GM06990 (cell line): Measurements from ENCODE around the gene FANCF.

Experiments used
- DNase-seq: peaks from one replicate; pipeline ENCODE4 v3.0.0-alpha.2; 2011; ENCODE audit not compliant: insufficient read length; ENCODE audit errors: extremely low read depth
- H3K27me3 ChIP-seq: replicated peaks from 2 replicates; pipeline ENCODE4 v1.6.0; 2011; ENCODE audit warnings: low read length; ENCODE audit not compliant: control insufficient read depth, insufficient read depth
- H3K36me3 ChIP-seq: 2 replicates; pipeline ENCODE4 v1.5.1; 2011; ENCODE audit warnings: low read length; ENCODE audit not compliant: control insufficient read depth, insufficient read depth
- H3K4me3 ChIP-seq: replicated peaks from 2 replicates; pipeline ENCODE4 v1.5.1; 2011; ENCODE audit warnings: low read depth, mild to moderate bottlenecking, control low read depth, low read length
- TF ChIP-seq, protein P1 (sequence below): IDR thresholded peaks from 2 replicates; pipeline ENCODE4 v1.5.1; 2011; ENCODE audit warnings: low read length, control low read depth, mild to moderate bottlenecking, inconsistent platforms; ENCODE audit not compliant: insufficient read depth, poor library complexity, severe bottlenecking

The FANCF gene

DNA sequence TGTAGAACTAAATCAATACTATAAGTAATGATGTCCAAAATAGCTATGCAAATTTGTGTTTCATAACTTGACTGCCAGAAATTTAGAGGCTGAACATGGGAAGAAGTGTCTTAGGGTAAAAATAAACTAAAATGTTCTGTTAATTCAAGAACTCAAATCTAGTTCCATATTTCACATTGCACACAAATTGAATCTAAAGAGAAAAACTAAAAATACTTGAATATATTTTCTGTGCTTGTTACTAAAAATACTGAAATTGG lies 43.5 kb downstream of the FANCF start:
- TF ChIP-seq, protein P1, sequence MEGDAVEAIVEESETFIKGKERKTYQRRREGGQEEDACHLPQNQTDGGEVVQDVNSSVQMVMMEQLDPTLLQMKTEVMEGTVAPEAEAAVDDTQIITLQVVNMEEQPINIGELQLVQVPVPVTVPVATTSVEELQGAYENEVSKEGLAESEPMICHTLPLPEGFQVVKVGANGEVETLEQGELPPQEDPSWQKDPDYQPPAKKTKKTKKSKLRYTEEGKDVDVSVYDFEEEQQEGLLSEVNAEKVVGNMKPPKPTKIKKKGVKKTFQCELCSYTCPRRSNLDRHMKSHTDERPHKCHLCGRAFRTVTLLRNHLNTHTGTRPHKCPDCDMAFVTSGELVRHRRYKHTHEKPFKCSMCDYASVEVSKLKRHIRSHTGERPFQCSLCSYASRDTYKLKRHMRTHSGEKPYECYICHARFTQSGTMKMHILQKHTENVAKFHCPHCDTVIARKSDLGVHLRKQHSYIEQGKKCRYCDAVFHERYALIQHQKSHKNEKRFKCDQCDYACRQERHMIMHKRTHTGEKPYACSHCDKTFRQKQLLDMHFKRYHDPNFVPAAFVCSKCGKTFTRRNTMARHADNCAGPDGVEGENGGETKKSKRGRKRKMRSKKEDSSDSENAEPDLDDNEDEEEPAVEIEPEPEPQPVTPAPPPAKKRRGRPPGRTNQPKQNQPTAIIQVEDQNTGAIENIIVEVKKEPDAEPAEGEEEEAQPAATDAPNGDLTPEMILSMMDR = no peak
- no peaks in the 10 kb centered on the region for H3K27me3 ChIP-seq
- H3K36me3 ChIP-seq = no peaks in the 10 kb centered on the region
- no peak overlapping the region for H3K4me3 ChIP-seq
- no peak for DNase-seq

DNA sequence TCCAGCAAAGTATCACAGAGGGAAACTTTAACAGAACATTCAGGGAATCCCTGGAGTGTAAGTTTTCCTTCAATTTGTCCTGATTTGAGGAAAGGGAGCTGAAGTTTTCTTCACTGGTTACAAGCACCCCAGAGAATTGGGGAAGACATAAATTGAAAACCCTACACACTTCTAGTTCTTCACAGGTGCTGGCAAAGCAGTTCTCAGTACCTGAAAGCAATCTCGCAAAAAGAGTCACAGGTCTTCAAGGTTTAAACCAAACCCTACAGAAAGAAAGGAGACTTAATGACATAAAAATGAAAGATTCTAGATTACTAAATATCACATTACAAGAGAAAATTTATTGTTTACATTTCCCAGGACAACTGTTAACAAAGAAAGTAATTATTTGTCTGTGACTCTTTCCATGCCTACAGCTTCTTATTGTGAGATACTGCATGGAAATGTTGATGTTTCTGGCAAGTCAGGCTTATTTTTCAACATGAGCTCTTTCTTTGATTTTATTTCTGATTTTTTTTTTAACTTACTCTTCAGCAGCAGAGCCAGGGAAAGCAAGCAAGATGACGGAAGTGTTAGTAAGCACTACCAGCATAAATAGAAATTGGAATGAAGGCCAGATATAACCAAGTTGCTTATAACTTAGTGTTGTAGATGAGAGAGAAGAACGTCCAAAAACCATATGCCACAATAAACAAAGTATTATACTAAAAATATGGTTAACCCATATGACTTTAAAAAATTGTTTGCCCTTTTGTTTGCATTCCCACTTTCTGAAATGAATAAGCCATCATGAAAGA lies 44.1 kb downstream of the FANCF start:
- Histone ChIP-seq H3K27me3 (no peaks in the 10 kb centered on the region), H3K36me3 (no peaks in the 10 kb centered on the region), H3K4me3 (no peak overlapping the region)
- TF ChIP-seq, protein P1 = no peak
- no peak for DNase-seq

DNA sequence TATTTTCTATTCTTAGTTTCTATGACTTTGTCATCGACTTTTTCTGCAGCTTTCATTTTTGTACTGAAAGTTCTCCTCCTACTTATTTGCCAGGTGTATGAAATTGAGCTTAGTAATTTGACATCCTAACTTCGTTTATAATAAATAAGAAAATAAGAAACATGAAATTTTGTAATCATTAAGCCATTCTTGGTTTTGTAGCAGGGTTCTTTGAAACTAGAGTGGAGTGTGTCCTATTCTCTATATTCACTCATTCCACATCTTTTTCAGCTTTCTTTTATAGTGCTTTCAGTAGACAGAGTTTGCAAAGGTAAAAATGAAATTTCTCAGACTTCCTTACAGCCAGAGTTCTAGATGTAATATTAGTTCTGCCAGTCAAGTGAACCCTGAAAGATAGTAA lies 47.8 kb downstream of the FANCF start:
- H3K27me3 ChIP-seq = no peaks in the 10 kb centered on the region
- H3K36me3 ChIP-seq = no peaks in the 10 kb centered on the region
- TF ChIP-seq, protein P1 = no peak
- H3K4me3 ChIP-seq = no peak overlapping the region
- DNase-seq = no peak
